GM12891 (cell line): ENCODE data around the gene MRPL9.

Source experiments
- PAX5 ChIP-seq: IDR thresholded peaks from 2 replicates; pipeline ENCODE4 v1.6.1; 2011; ENCODE audit warnings: low read length, moderate library complexity, mild to moderate bottlenecking; ENCODE audit not compliant: insufficient read depth, severe bottlenecking
- POLR2A ChIP-seq: IDR thresholded peaks from 2 replicates; pipeline ENCODE4 v1.6.1; 2011; ENCODE audit warnings: low read depth, low read length, control low read depth
- POLR2AphosphoS5 ChIP-seq: IDR thresholded peaks from 2 replicates; pipeline ENCODE4 v1.6.1; 2011; ENCODE audit warnings: low read depth, low read length, control low read depth
- POU2F2 ChIP-seq: IDR thresholded peaks from 2 replicates; pipeline ENCODE4 v1.6.1; 2011; ENCODE audit warnings: low read depth, mild to moderate bottlenecking, control low read depth, low read length, moderate library complexity
- TAF1 ChIP-seq: IDR thresholded peaks from 2 replicates; pipeline ENCODE4 v1.6.1; 2011; ENCODE audit warnings: low read depth, low read length, control low read depth

DNA sequence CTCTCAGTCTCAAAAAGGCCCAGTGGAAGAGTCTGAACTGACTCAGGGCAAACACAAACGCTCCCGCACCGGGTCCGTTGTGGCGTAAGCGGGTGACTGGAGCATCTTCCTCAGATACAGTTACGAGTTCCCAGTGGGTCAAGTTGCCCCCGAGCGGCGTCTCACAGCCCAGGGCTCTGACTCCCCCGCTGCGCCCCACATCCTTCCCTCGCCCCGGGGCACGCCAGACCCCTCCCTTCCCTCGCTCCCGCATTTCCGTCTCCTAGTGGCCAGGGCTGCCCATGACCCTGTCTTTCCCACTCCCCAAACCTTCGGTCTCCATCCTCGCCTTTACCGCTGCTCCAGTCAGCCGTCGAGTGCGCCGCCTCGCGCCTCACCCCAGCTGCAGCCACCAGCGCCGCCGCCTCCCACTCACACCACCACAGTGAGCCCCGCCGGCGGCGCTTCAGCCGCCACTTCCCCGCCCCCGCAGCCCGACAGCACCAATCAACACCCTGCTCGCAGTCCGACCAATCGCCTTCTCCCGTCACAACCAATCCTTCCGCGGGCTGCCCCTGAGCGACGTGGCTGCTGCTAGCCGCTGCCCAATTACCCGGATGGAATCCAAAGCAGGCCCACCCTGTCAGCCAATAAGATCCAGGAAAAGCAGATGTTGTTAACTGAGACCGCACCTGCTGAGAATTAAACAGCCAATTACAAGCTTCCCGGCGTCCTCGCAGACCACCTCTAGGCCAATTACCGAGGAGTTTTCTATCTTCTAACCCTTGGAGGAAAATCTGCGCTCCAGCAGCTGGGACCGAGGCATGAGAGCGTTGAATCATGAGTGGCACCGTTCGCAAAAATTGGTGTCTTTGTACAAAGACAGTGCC is 27.0 kb upstream of the MRPL9 start, which contains the start of gene TDRKH:
- no peak for TF ChIP-seq POLR2A
- TF ChIP-seq POU2F2 = no peak
- no peak for TF ChIP-seq POLR2AphosphoS5
- no peak for TF ChIP-seq PAX5
- TF ChIP-seq TAF1 = no peak
